Activated B cell treated with CpG ODN at 0.5 μM for 24 hours (primary cell): ENCODE data around the gene MOB1B. TPM values are rescaled to one million over a fixed set of nuclear protein-coding genes. Genes with fewer than 3 reads are reported as not detected.
"Not testable (repeated sequence)": the region's sequence is repeated elsewhere in the genome, so short reads cannot be mapped to it uniquely, and the experiment has no call there.

Source experiments
- ATAC-seq: fragments of 200-7000 bp; cut with Tn5 transposase; one replicate; pipeline ENCODE4 v1.10.0; 2021; ENCODE audit warnings: low read depth, mild to moderate bottlenecking, moderate library complexity
- CTCF ChIA-PET: fragments of 350-600 bp; sonication (Branson Sonifier 250); formaldehyde crosslinking; loops from one replicate; lab custom pipeline; 2021; ENCODE audit warnings: antibody characterized with exemption; lab: Charles Lee
- POLR2A ChIA-PET: fragments of 350-600 bp; sonication (Branson Sonifier 250); formaldehyde crosslinking; loops from one replicate; lab custom pipeline; 2021; ENCODE audit warnings: antibody characterized with exemption; lab: Charles Lee
- DNase-seq: peaks from one replicate; pipeline ENCODE4 v3.0.0; 2022
- H3K27ac Mint-ChIP-seq: one replicate; pipeline ENCODE4 v1.8.0; 2020; ENCODE audit warnings: mixed read lengths
- H3K27me3 Mint-ChIP-seq: one replicate; pipeline ENCODE4 v1.8.0; 2021; ENCODE audit warnings: mixed read lengths
- H3K36me3 Mint-ChIP-seq: one replicate; pipeline ENCODE4 v1.8.0; 2021; ENCODE audit warnings: low read depth, mixed read lengths
- H3K4me1 Mint-ChIP-seq: one replicate; pipeline ENCODE4 v1.8.0; 2021; ENCODE audit warnings: mixed read lengths
- H3K4me3 Mint-ChIP-seq: one replicate; pipeline ENCODE4 v1.8.0; 2020; ENCODE audit warnings: mild to moderate bottlenecking, mixed read lengths
- H3K9me3 Mint-ChIP-seq: one replicate; pipeline ENCODE4 v1.8.0; 2020; ENCODE audit warnings: mixed read lengths
- CTCF ChIP-seq: fragments of 200-600 bp; IDR thresholded peaks from one replicate; pipeline ENCODE4 v1.8.0; 2022; ENCODE audit warnings: antibody characterized with exemption, mild to moderate bottlenecking
- intact Hi-C: fragments of 100-400 bp; cut with micrococcal nuclease; formaldehyde crosslinking; loops from one replicate; pipeline ENCODE4 v1.15.1; 2024
- total RNA-seq: library from RNA; stranded (reverse); gene quantifications from 2 replicates; pipeline ENCODE4 v1.2.3, GENCODE V29; 2022

The MOB1B gene
- total RNA-seq, 1 donor from 2014 or later, result 23.4 TPM

- H3K27me3 Mint-ChIP-seq, result no peaks in the 10 kb centered on the region
- no peak overlapping the region for H3K27ac Mint-ChIP-seq
- no peak for DNase-seq
- TF ChIP-seq CTCF, result no peak
- no peak overlapping the region for H3K4me3 Mint-ChIP-seq
- H3K9me3 Mint-ChIP-seq, result no peaks in the 10 kb centered on the region
- H3K4me1 Mint-ChIP-seq, result peaks cover 60% of the 10 kb centered on the region
- no peak for ATAC-seq
- POLR2A ChIA-PET, result interaction anchor here (9.2 kb wide), 1 partner anchor 16 kb away, joined by 203 read pairs; the partner anchor contains the start of gene DCK
- intact Hi-C loops, result no loop called here
- peaks cover 47% of the 10 kb centered on the region for H3K36me3 Mint-ChIP-seq
- CTCF ChIA-PET, result interaction anchor here (6.9 kb wide), 1 partner anchor 16 kb away, joined by 86 read pairs; the partner anchor contains the start of gene DCK
Measured at GRCh38 chr4:71011451-71011850, 109.3 kb downstream of the MOB1B start.

GRCh38 chr4:71017391-71017790 lies 115.2 kb downstream of the MOB1B start:
- ATAC-seq, CTCF ChIA-PET, H3K4me3 Mint-ChIP-seq, POLR2A ChIA-PET, H3K27ac Mint-ChIP-seq, H3K27me3 Mint-ChIP-seq, H3K9me3 Mint-ChIP-seq, intact Hi-C loops, DNase-seq: not testable (repeated sequence)
- Mint-ChIP-seq H3K36me3 (peaks cover 50% of the 10 kb centered on the region), H3K4me1 (peaks cover 27% of the 10 kb centered on the region)

- ChIA-PET CTCF (interaction anchor here (1.5 kb wide), 1 partner anchor 10 kb away, joined by 3 read pairs; no protein-coding TSS in a partner anchor), POLR2A (no interaction called here)
- H3K27me3 Mint-ChIP-seq, result no peaks in the 10 kb centered on the region
- no peak overlapping the region for H3K27ac Mint-ChIP-seq
- no peak for DNase-seq
- no peak for TF ChIP-seq CTCF
- no peaks in the 10 kb centered on the region for H3K9me3 Mint-ChIP-seq
- intact Hi-C loops, result no loop called here
- peaks cover 52% of the 10 kb centered on the region for H3K36me3 Mint-ChIP-seq
- ATAC-seq, result no peak
- H3K4me3 Mint-ChIP-seq, result no peak overlapping the region
- peaks cover 13% of the 10 kb centered on the region for H3K4me1 Mint-ChIP-seq
Measured at GRCh38 chr4:71020611-71021010, 118.4 kb downstream of the MOB1B start.

- TF ChIP-seq CTCF, result no peak
- POLR2A ChIA-PET, result no interaction called here
- H3K4me3 Mint-ChIP-seq, result no peak overlapping the region
- CTCF ChIA-PET, result interaction anchor here (0.6 to 1.8 kb wide), 4 partner anchors 15 to 291 kb away, joined by 3 to 7 read pairs (median 3); partner anchors contain the start of gene DCK
- no peaks in the 10 kb centered on the region for H3K27me3 Mint-ChIP-seq
- DNase-seq, result no peak
- peaks cover 71% of the 10 kb centered on the region for H3K36me3 Mint-ChIP-seq
- ATAC-seq, result no peak
- intact Hi-C loops, result loop anchor here (2.0 to 5.0 kb wide), 2 partner anchors 43 to 373 kb away; no protein-coding TSS in a partner anchor
- peaks cover 3% of the 10 kb centered on the region for H3K4me1 Mint-ChIP-seq
- H3K9me3 Mint-ChIP-seq, result no peaks in the 10 kb centered on the region
- H3K27ac Mint-ChIP-seq, result peak overlapping the region; percentile 21
Measured at GRCh38 chr4:71025654-71026053, 123.5 kb downstream of the MOB1B start.

GRCh38 chr4:71026086-71026485 lies 123.9 kb downstream of the MOB1B start:
- Mint-ChIP-seq H3K27ac (peak overlapping the region; percentile 21), H3K4me1 (peaks cover 3% of the 10 kb centered on the region), H3K36me3 (peaks cover 74% of the 10 kb centered on the region), H3K27me3 (no peaks in the 10 kb centered on the region), H3K4me3 (no peak overlapping the region), H3K9me3 (no peaks in the 10 kb centered on the region)
- no peak for TF ChIP-seq CTCF
- CTCF ChIA-PET, result interaction anchor here (0.6 to 1.8 kb wide), 4 partner anchors 16 to 292 kb away, joined by 3 to 7 read pairs (median 3); partner anchors contain the start of gene DCK
- POLR2A ChIA-PET, result no interaction called here
- ATAC-seq (no peak), DNase-seq (no peak)
- intact Hi-C loops, result loop anchor here (5.0 kb wide), 1 partner anchor 44 kb away; no protein-coding TSS in a partner anchor
